OCI-LY1 (cell line): ENCODE measurements around the gene PLCD1.

Source experiments
- EZH2 ChIP-seq: fragments of 200-600 bp; sonication (generic), shearing (Covaris generic); IDR thresholded peaks from 2 replicates; pipeline ENCODE4 v1.8.0; 2017; ENCODE audit warnings: borderline replicate concordance, mixed run types, mild to moderate bottlenecking, antibody characterized with exemption, low read length, moderate library complexity, mixed read lengths
- TF ChIP-seq, protein P1 (sequence below): fragments of 200-600 bp; sonication (generic), shearing (Covaris generic); IDR thresholded peaks from 2 replicates; pipeline ENCODE4 v1.5.1; 2017; ENCODE audit warnings: mild to moderate bottlenecking, antibody characterized with exemption, low read length, moderate library complexity, mixed read lengths

GRCh38 chr3:37986479-37987314 is 42.7 kb downstream of the PLCD1 start:
- TF ChIP-seq, protein P1, sequence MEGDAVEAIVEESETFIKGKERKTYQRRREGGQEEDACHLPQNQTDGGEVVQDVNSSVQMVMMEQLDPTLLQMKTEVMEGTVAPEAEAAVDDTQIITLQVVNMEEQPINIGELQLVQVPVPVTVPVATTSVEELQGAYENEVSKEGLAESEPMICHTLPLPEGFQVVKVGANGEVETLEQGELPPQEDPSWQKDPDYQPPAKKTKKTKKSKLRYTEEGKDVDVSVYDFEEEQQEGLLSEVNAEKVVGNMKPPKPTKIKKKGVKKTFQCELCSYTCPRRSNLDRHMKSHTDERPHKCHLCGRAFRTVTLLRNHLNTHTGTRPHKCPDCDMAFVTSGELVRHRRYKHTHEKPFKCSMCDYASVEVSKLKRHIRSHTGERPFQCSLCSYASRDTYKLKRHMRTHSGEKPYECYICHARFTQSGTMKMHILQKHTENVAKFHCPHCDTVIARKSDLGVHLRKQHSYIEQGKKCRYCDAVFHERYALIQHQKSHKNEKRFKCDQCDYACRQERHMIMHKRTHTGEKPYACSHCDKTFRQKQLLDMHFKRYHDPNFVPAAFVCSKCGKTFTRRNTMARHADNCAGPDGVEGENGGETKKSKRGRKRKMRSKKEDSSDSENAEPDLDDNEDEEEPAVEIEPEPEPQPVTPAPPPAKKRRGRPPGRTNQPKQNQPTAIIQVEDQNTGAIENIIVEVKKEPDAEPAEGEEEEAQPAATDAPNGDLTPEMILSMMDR: no peak
- TF ChIP-seq EZH2: no peak
